ENCODE measurements around the gene RELL1.
A peak's percentile ranks its signal among the peaks of the same experiment; 100 is the strongest.

The RELL1 gene

GRCh38 chr4:37645736-37646135 is 40.4 kb downstream of the RELL1 start:
- no peak for FAIRE-seq
- no peak for DNase-seq (ENCODE audit: insufficient read length)
- TF ChIP-seq POLR2A (IDR thresholded peaks at IDR 0.05; ENCODE audit: low read depth, low read length) (no peak), TAF1 (IDR thresholded peaks at IDR 0.05; ENCODE audit: borderline replicate concordance, low read depth, low read length) (no peak), POLR2AphosphoS5 (IDR thresholded peaks at IDR 0.05; ENCODE audit: low read depth, low read length) (no peak)

- no peak for TF ChIP-seq POLR2A (IDR thresholded peaks at IDR 0.05; ENCODE audit: low read depth, low read length)
- TF ChIP-seq TAF1 (IDR thresholded peaks at IDR 0.05; ENCODE audit: borderline replicate concordance, low read depth, low read length): no peak
- no peak for TF ChIP-seq POLR2AphosphoS5 (IDR thresholded peaks at IDR 0.05; ENCODE audit: low read depth, low read length)
- FAIRE-seq (no peak), DNase-seq (ENCODE audit: insufficient read length) (no peak)
Measured at GRCh38 chr4:37644962-37645361, 41.2 kb downstream of the RELL1 start.

- FAIRE-seq (no peak), DNase-seq (ENCODE audit: insufficient read length) (no peak)
- TF ChIP-seq POLR2AphosphoS5 (IDR thresholded peaks at IDR 0.05; ENCODE audit: low read depth, low read length) (no peak), POLR2A (IDR thresholded peaks at IDR 0.05; ENCODE audit: low read depth, low read length) (no peak), TAF1 (IDR thresholded peaks at IDR 0.05; ENCODE audit: borderline replicate concordance, low read depth, low read length) (no peak)
Measured at GRCh38 chr4:37641886-37642849, 44.0 kb downstream of the RELL1 start.

GRCh38 chr4:37641352-37641751 is 44.8 kb downstream of the RELL1 start:
- TF ChIP-seq POLR2A (IDR thresholded peaks at IDR 0.05; ENCODE audit: low read depth, low read length) (no peak), POLR2AphosphoS5 (IDR thresholded peaks at IDR 0.05; ENCODE audit: low read depth, low read length) (no peak), TAF1 (IDR thresholded peaks at IDR 0.05; ENCODE audit: borderline replicate concordance, low read depth, low read length) (no peak)
- no peak for FAIRE-seq
- DNase-seq (ENCODE audit: insufficient read length): no peak

GRCh38 chr4:37639551-37640285 is 46.5 kb downstream of the RELL1 start:
- DNase-seq (ENCODE audit: insufficient read length): no peak
- no peak for FAIRE-seq

GRCh38 chr4:37635155-37635554 is 51.0 kb downstream of the RELL1 start:
- TF ChIP-seq POLR2AphosphoS5 (IDR thresholded peaks at IDR 0.05; ENCODE audit: low read depth, low read length) (no peak), POLR2A (IDR thresholded peaks at IDR 0.05; ENCODE audit: low read depth, low read length) (no peak), TAF1 (IDR thresholded peaks at IDR 0.05; ENCODE audit: borderline replicate concordance, low read depth, low read length) (no peak)
- DNase-seq (ENCODE audit: insufficient read length) (no peak), FAIRE-seq (no peak)

More at GRCh38 chr4:37639551-37640285, 46.5 kb downstream of the RELL1 start:
- TF ChIP-seq POLR2AphosphoS5 (IDR thresholded peaks at IDR 0.05; ENCODE audit: low read depth, low read length): no peak
- TF ChIP-seq TAF1 (IDR thresholded peaks at IDR 0.05; ENCODE audit: borderline replicate concordance, low read depth, low read length): no peak
- no peak for TF ChIP-seq POLR2A (IDR thresholded peaks at IDR 0.05; ENCODE audit: low read depth, low read length)

GRCh38 chr4:37634180-37634579 is 52.0 kb downstream of the RELL1 start:
- no peak for TF ChIP-seq TAF1 (IDR thresholded peaks at IDR 0.05; ENCODE audit: borderline replicate concordance, low read depth, low read length)
- no peak for TF ChIP-seq POLR2AphosphoS5 (IDR thresholded peaks at IDR 0.05; ENCODE audit: low read depth, low read length)
- TF ChIP-seq POLR2A (IDR thresholded peaks at IDR 0.05; ENCODE audit: low read depth, low read length): no peak
- DNase-seq (ENCODE audit: insufficient read length) (peak; percentile 21), FAIRE-seq (no peak)

- DNase-seq (ENCODE audit: insufficient read length) (no peak), FAIRE-seq (no peak)
- TF ChIP-seq POLR2AphosphoS5 (IDR thresholded peaks at IDR 0.05; ENCODE audit: low read depth, low read length) (no peak), TAF1 (IDR thresholded peaks at IDR 0.05; ENCODE audit: borderline replicate concordance, low read depth, low read length) (no peak), POLR2A (IDR thresholded peaks at IDR 0.05; ENCODE audit: low read depth, low read length) (no peak)
Measured at GRCh38 chr4:37632836-37633235, 53.3 kb downstream of the RELL1 start.

GRCh38 chr4:37631551-37631950 is 54.6 kb downstream of the RELL1 start:
- no peak for FAIRE-seq
- TF ChIP-seq POLR2AphosphoS5 (IDR thresholded peaks at IDR 0.05; ENCODE audit: low read depth, low read length) (no peak), POLR2A (IDR thresholded peaks at IDR 0.05; ENCODE audit: low read depth, low read length) (no peak), TAF1 (IDR thresholded peaks at IDR 0.05; ENCODE audit: borderline replicate concordance, low read depth, low read length) (no peak)
- no peak for DNase-seq (ENCODE audit: insufficient read length)

GRCh38 chr4:37629713-37630112 is 56.5 kb downstream of the RELL1 start:
- TF ChIP-seq POLR2A (IDR thresholded peaks at IDR 0.05; ENCODE audit: low read depth, low read length) (no peak), TAF1 (IDR thresholded peaks at IDR 0.05; ENCODE audit: borderline replicate concordance, low read depth, low read length) (no peak), POLR2AphosphoS5 (IDR thresholded peaks at IDR 0.05; ENCODE audit: low read depth, low read length) (no peak)
- FAIRE-seq (no peak), DNase-seq (ENCODE audit: insufficient read length) (no peak)

- DNase-seq (ENCODE audit: insufficient read length): no peak
- TF ChIP-seq POLR2AphosphoS5 (IDR thresholded peaks at IDR 0.05; ENCODE audit: low read depth, low read length) (no peak), TAF1 (IDR thresholded peaks at IDR 0.05; ENCODE audit: borderline replicate concordance, low read depth, low read length) (no peak), POLR2A (IDR thresholded peaks at IDR 0.05; ENCODE audit: low read depth, low read length) (no peak)
- no peak for FAIRE-seq
Measured at GRCh38 chr4:37628977-37629609, 57.1 kb downstream of the RELL1 start.

Data from GM12892 (cell line).